Activated CD4-positive, alpha-beta memory T cell treated with anti-CD3 and anti-CD28 coated beads for 36 hours (primary cell): Measurements from ENCODE around the gene C15orf61. TPM values are rescaled to one million over a fixed set of nuclear protein-coding genes. Genes with fewer than 3 reads are reported as not detected.

ENCODE experiments used
- CTCF ChIA-PET: fragments of 350-600 bp; sonication (Branson Sonifier 250); formaldehyde crosslinking; loops from one replicate; lab custom pipeline; 2021; ENCODE audit warnings: antibody characterized with exemption, inconsistent platforms; lab: Charles Lee
- POLR2A ChIA-PET: fragments of 350-600 bp; sonication (Branson Sonifier 250); formaldehyde crosslinking; loops from one replicate; lab custom pipeline; 2021; ENCODE audit warnings: antibody characterized with exemption; lab: Charles Lee
- DNase-seq: peaks from one replicate; pipeline ENCODE4 v3.0.0-alpha.2; 2020
- H3K27ac Mint-ChIP-seq: one replicate; pipeline ENCODE4 v1.8.0; 2021; ENCODE audit warnings: mixed read lengths
- H3K27me3 Mint-ChIP-seq: one replicate; pipeline ENCODE4 v1.8.0; 2021; ENCODE audit warnings: mixed read lengths
- H3K36me3 Mint-ChIP-seq: one replicate; pipeline ENCODE4 v1.8.0; 2021; ENCODE audit warnings: mixed read lengths
- H3K4me1 Mint-ChIP-seq: one replicate; pipeline ENCODE4 v1.8.0; 2021; ENCODE audit warnings: low read depth, mixed read lengths
- H3K4me3 Mint-ChIP-seq: one replicate; pipeline ENCODE4 v1.8.0; 2021; ENCODE audit warnings: mild to moderate bottlenecking, mixed read lengths
- H3K9me3 Mint-ChIP-seq: one replicate; pipeline ENCODE4 v1.8.0; 2021; ENCODE audit warnings: mixed read lengths
- intact Hi-C: fragments of 100-400 bp; cut with micrococcal nuclease; formaldehyde crosslinking; loops from one replicate; pipeline ENCODE4 v1.15.1; 2023
- total RNA-seq, 2 experiments: library from RNA; stranded (reverse); gene quantifications; one replicate each; pipeline ENCODE4 v1.2.3, GENCODE V29; 2021

The C15orf61 gene
- total RNA-seq = 1 to 10 TPM; 4.1 to 4.3 TPM

GRCh38 chr15:67521029-67521782 is at the start of gene C15orf61:
Gene C15orf61 (plus strand): TSS chr15:67521131. CDS start chr15:67521249, 118 bp downstream.
- no peaks in the 10 kb centered on the region for H3K9me3 Mint-ChIP-seq
- peak within 1 kb of the TSS; percentile 99 for H3K27ac Mint-ChIP-seq
- peak within 1 kb of the TSS; percentile 96 for H3K4me3 Mint-ChIP-seq
- ChIA-PET CTCF (interaction anchor here (1.0 to 1.8 kb wide), 3 partner anchors 63 to 316 kb away, joined by 3 to 5 read pairs (median 4); no protein-coding TSS in a partner anchor), POLR2A (interaction anchor here (0.5 to 2.8 kb wide), 5 partner anchors 9 to 465 kb away, joined by 3 to 20 read pairs (median 5); partner anchors contain the start of gene MAP2K5)
- peaks cover 23% of the 10 kb centered on the region for H3K4me1 Mint-ChIP-seq
- no peaks in the 10 kb centered on the region for H3K27me3 Mint-ChIP-seq
- H3K36me3 Mint-ChIP-seq = peaks cover 2% of the 10 kb centered on the region
- peak; percentile 92 for DNase-seq
- intact Hi-C loops = loop anchor here (1.0 to 10.0 kb wide), 2 partner anchors 319 to 534 kb away; partner anchors contain the start of genes PIAS1 and RNU6-1

- POLR2A ChIA-PET = no interaction called here
- Mint-ChIP-seq H3K36me3 (no peaks in the 10 kb centered on the region), H3K4me1 (no peaks in the 10 kb centered on the region), H3K27ac (no peak overlapping the region), H3K9me3 (no peaks in the 10 kb centered on the region), H3K27me3 (no peaks in the 10 kb centered on the region), H3K4me3 (no peak overlapping the region)
- CTCF ChIA-PET = interaction anchor here (2.0 kb wide), 1 partner anchor 16 kb away, joined by 7 read pairs; no protein-coding TSS in a partner anchor
- intact Hi-C loops = no loop called here
- DNase-seq = no peak
Measured at GRCh38 chr15:67472957-67473356, 48.0 kb upstream of the C15orf61 start.

GRCh38 chr15:67474405-67475110 is 46.4 kb upstream of the C15orf61 start:
- ChIA-PET POLR2A (no interaction called here), CTCF (no interaction called here)
- Mint-ChIP-seq H3K4me3 (no peak overlapping the region), H3K27me3 (no peaks in the 10 kb centered on the region), H3K9me3 (no peaks in the 10 kb centered on the region), H3K27ac (no peak overlapping the region), H3K4me1 (no peaks in the 10 kb centered on the region), H3K36me3 (no peaks in the 10 kb centered on the region)
- no peak for DNase-seq
- intact Hi-C loops = no loop called here

GRCh38 chr15:67479781-67480505 is 41.0 kb upstream of the C15orf61 start:
- Mint-ChIP-seq H3K9me3 (no peaks in the 10 kb centered on the region), H3K27me3 (peaks cover 2% of the 10 kb centered on the region), H3K4me1 (no peaks in the 10 kb centered on the region), H3K36me3 (peaks cover 7% of the 10 kb centered on the region), H3K27ac (no peak overlapping the region), H3K4me3 (no peak overlapping the region)
- ChIA-PET POLR2A (no interaction called here), CTCF (no interaction called here)
- intact Hi-C loops = no loop called here
- DNase-seq = no peak

- Mint-ChIP-seq H3K27ac (no peak overlapping the region), H3K36me3 (peaks cover 10% of the 10 kb centered on the region), H3K4me1 (no peaks in the 10 kb centered on the region), H3K4me3 (no peak overlapping the region), H3K27me3 (peaks cover 2% of the 10 kb centered on the region), H3K9me3 (peaks cover 3% of the 10 kb centered on the region)
- CTCF ChIA-PET = no interaction called here
- POLR2A ChIA-PET = no interaction called here
- no peak for DNase-seq
- intact Hi-C loops = no loop called here
Measured at GRCh38 chr15:67480741-67481140, 40.2 kb upstream of the C15orf61 start.

GRCh38 chr15:67481680-67482079 is 39.3 kb upstream of the C15orf61 start:
- no peak overlapping the region for H3K27ac Mint-ChIP-seq
- H3K36me3 Mint-ChIP-seq = peaks cover 10% of the 10 kb centered on the region
- no peak overlapping the region for H3K4me3 Mint-ChIP-seq
- ChIA-PET CTCF (no interaction called here), POLR2A (no interaction called here)
- H3K4me1 Mint-ChIP-seq = no peaks in the 10 kb centered on the region
- H3K27me3 Mint-ChIP-seq = peaks cover 2% of the 10 kb centered on the region
- intact Hi-C loops = no loop called here
- DNase-seq = no peak
- peaks cover 3% of the 10 kb centered on the region for H3K9me3 Mint-ChIP-seq

- peaks cover 1% of the 10 kb centered on the region for H3K36me3 Mint-ChIP-seq
- H3K27ac Mint-ChIP-seq = no peak overlapping the region
- H3K27me3 Mint-ChIP-seq = no peaks in the 10 kb centered on the region
- DNase-seq = no peak
- CTCF ChIA-PET = interaction anchor here (0.6 to 1.5 kb wide), 2 partner anchors 35 to 62 kb away, joined by 3 to 4 read pairs; no protein-coding TSS in a partner anchor
- H3K9me3 Mint-ChIP-seq = no peaks in the 10 kb centered on the region
- H3K4me1 Mint-ChIP-seq = peaks cover 7% of the 10 kb centered on the region
- POLR2A ChIA-PET = no interaction called here
- intact Hi-C loops = no loop called here
- H3K4me3 Mint-ChIP-seq = no peak overlapping the region
Measured at GRCh38 chr15:67495585-67495984, 25.3 kb upstream of the C15orf61 start.

GRCh38 chr15:67501177-67501835 is 19.6 kb upstream of the C15orf61 start:
- H3K27ac Mint-ChIP-seq = no peak overlapping the region
- ChIA-PET POLR2A (no interaction called here), CTCF (interaction anchor here (1.2 to 1.6 kb wide), 3 partner anchors 44 to 336 kb away, joined by 3 to 8 read pairs (median 5); no protein-coding TSS in a partner anchor)
- intact Hi-C loops = loop anchor here (2.0 kb wide), 1 partner anchor 331 kb away; no protein-coding TSS in a partner anchor
- no peaks in the 10 kb centered on the region for H3K27me3 Mint-ChIP-seq
- H3K4me3 Mint-ChIP-seq = no peak overlapping the region
- no peak for DNase-seq
- H3K4me1 Mint-ChIP-seq = no peaks in the 10 kb centered on the region
- no peaks in the 10 kb centered on the region for H3K9me3 Mint-ChIP-seq
- peaks cover 3% of the 10 kb centered on the region for H3K36me3 Mint-ChIP-seq

- POLR2A ChIA-PET = no interaction called here
- intact Hi-C loops = loop anchor here (2.0 kb wide), 1 partner anchor 331 kb away; no protein-coding TSS in a partner anchor
- Mint-ChIP-seq H3K4me3 (no peak overlapping the region), H3K9me3 (no peaks in the 10 kb centered on the region), H3K27me3 (no peaks in the 10 kb centered on the region), H3K27ac (no peak overlapping the region), H3K4me1 (no peaks in the 10 kb centered on the region), H3K36me3 (peaks cover 3% of the 10 kb centered on the region)
- CTCF ChIA-PET = interaction anchor here (0.6 to 1.6 kb wide), 5 partner anchors 43 to 893 kb away, joined by 3 to 8 read pairs (median 3); no protein-coding TSS in a partner anchor
- DNase-seq = no peak
Measured at GRCh38 chr15:67501836-67502461, 19.0 kb upstream of the C15orf61 start.

GRCh38 chr15:67504056-67504455 is 16.9 kb upstream of the C15orf61 start:
- ChIA-PET CTCF (interaction anchor here (0.7 kb wide), 1 partner anchor 47 kb away, joined by 3 read pairs; no protein-coding TSS in a partner anchor), POLR2A (no interaction called here)
- Mint-ChIP-seq H3K27ac (no peak overlapping the region), H3K4me1 (no peaks in the 10 kb centered on the region), H3K9me3 (no peaks in the 10 kb centered on the region), H3K4me3 (no peak overlapping the region), H3K27me3 (no peaks in the 10 kb centered on the region), H3K36me3 (peaks cover 5% of the 10 kb centered on the region)
- intact Hi-C loops = no loop called here
- no peak for DNase-seq

GRCh38 chr15:67504796-67505195 is 16.1 kb upstream of the C15orf61 start:
- POLR2A ChIA-PET = no interaction called here
- H3K9me3 Mint-ChIP-seq = no peaks in the 10 kb centered on the region
- H3K36me3 Mint-ChIP-seq = peaks cover 6% of the 10 kb centered on the region
- no peak overlapping the region for H3K4me3 Mint-ChIP-seq
- intact Hi-C loops = no loop called here
- no peak overlapping the region for H3K27ac Mint-ChIP-seq
- no peak for DNase-seq
- CTCF ChIA-PET = no interaction called here
- H3K27me3 Mint-ChIP-seq = no peaks in the 10 kb centered on the region
- H3K4me1 Mint-ChIP-seq = no peaks in the 10 kb centered on the region
